H9 (cell line): ENCODE data around the gene M6PR. TPM values are rescaled to one million over a fixed set of nuclear protein-coding genes. Genes with fewer than 3 reads are reported as not detected.

ENCODE experiments used
- DNase-seq: peaks from one replicate; pipeline ENCODE4 v3.0.0-alpha.2; 2017
- H2AFZ ChIP-seq: one replicate; pipeline ENCODE4 v1.6.1; 2013; ENCODE audit warnings: mild to moderate bottlenecking, low read length, control low read depth, moderate library complexity
- H2AK5ac ChIP-seq: 2 replicates; pipeline ENCODE4 v1.6.1; 2013; ENCODE audit warnings: low read length, control low read depth, mixed read lengths; ENCODE audit not compliant: insufficient read length
- H2BK120ac ChIP-seq: one replicate; pipeline ENCODE4 v1.6.1; 2013; ENCODE audit warnings: low read depth, mild to moderate bottlenecking, low read length, control low read depth, inconsistent platforms; ENCODE audit not compliant: poor library complexity, severe bottlenecking
- H2BK12ac ChIP-seq: 2 replicates; pipeline ENCODE4 v1.6.1; 2013; ENCODE audit warnings: low read length, control low read depth, mixed read lengths, low read depth; ENCODE audit not compliant: insufficient read length
- H2BK15ac ChIP-seq: 2 replicates; pipeline ENCODE4 v1.6.1; 2013; ENCODE audit warnings: low read depth, low read length, control low read depth
- H2BK20ac ChIP-seq: one replicate; pipeline ENCODE4 v1.6.1; 2013; ENCODE audit warnings: low read depth, mild to moderate bottlenecking, low read length, control low read depth, inconsistent platforms; ENCODE audit not compliant: poor library complexity, severe bottlenecking
- H2BK5ac ChIP-seq: 2 replicates; pipeline ENCODE4 v1.6.1; 2013; ENCODE audit warnings: low read length, control low read depth, mixed read lengths; ENCODE audit not compliant: insufficient read length
- H3K14ac ChIP-seq: 2 replicates; pipeline ENCODE4 v1.6.1; 2013; ENCODE audit warnings: low read length, control low read depth; ENCODE audit not compliant: insufficient read depth
- H3K18ac ChIP-seq: 2 replicates; pipeline ENCODE4 v1.6.1; 2013; ENCODE audit warnings: low read depth, mild to moderate bottlenecking, mixed read lengths, low read length, control low read depth; ENCODE audit not compliant: insufficient read length
- H3K23ac ChIP-seq: 2 replicates; pipeline ENCODE4 v1.6.1; 2013; ENCODE audit warnings: low read length, control low read depth, mixed read lengths, low read depth; ENCODE audit not compliant: insufficient read length
- H3K23me2 ChIP-seq: 2 replicates; pipeline ENCODE4 v1.6.1; 2013; ENCODE audit warnings: low read depth, mild to moderate bottlenecking, mixed read lengths, low read length, control low read depth; ENCODE audit not compliant: insufficient read length, poor library complexity, severe bottlenecking
- H3K27ac ChIP-seq: 2 replicates; pipeline ENCODE4 v1.5.1; 2013; ENCODE audit warnings: low read length, control low read depth, mixed read lengths, low read depth; ENCODE audit not compliant: insufficient read length
- H3K27me3 ChIP-seq: 2 replicates; pipeline ENCODE4 v1.6.1; 2013; ENCODE audit warnings: low read length, control low read depth, inconsistent platforms; ENCODE audit not compliant: insufficient read depth
- H3K4ac ChIP-seq: 2 replicates; pipeline ENCODE4 v1.6.1; 2013; ENCODE audit warnings: low read depth, mild to moderate bottlenecking, control low read depth, inconsistent platforms, low read length, moderate library complexity
- H3K4me1 ChIP-seq: 2 replicates; pipeline ENCODE4 v1.6.1; 2013; ENCODE audit warnings: low read length, control low read depth, inconsistent platforms; ENCODE audit not compliant: insufficient read depth
- H3K4me2 ChIP-seq: 2 replicates; pipeline ENCODE4 v1.6.1; 2013; ENCODE audit warnings: low read length, control low read depth, mixed read lengths; ENCODE audit not compliant: insufficient read length, insufficient read depth
- H3K56ac ChIP-seq: 2 replicates; pipeline ENCODE4 v1.6.1; 2013; ENCODE audit warnings: low read depth, mild to moderate bottlenecking, mixed read lengths, low read length, control low read depth; ENCODE audit not compliant: insufficient read length
- H3K79me1 ChIP-seq: 2 replicates; pipeline ENCODE4 v1.6.1; 2013; ENCODE audit warnings: low read depth, mild to moderate bottlenecking, moderate library complexity, low read length, control low read depth, inconsistent platforms; ENCODE audit not compliant: insufficient read depth, poor library complexity, severe bottlenecking
- H3K79me2 ChIP-seq: 2 replicates; pipeline ENCODE4 v1.6.1; 2013; ENCODE audit warnings: low read length, control low read depth, inconsistent platforms; ENCODE audit not compliant: insufficient read depth
- H3K9ac ChIP-seq: 2 replicates; pipeline ENCODE4 v1.6.1; 2013; ENCODE audit warnings: low read length, control low read depth, mixed read lengths; ENCODE audit not compliant: insufficient read length; ENCODE audit errors: extremely low read depth
- H3K9me3 ChIP-seq: one replicate; pipeline ENCODE4 v1.6.1; 2013; ENCODE audit warnings: low read depth, low read length, inconsistent platforms; ENCODE audit not compliant: control insufficient read depth
- H3T11ph ChIP-seq: one replicate; pipeline ENCODE4 v1.6.1; 2013; ENCODE audit warnings: mild to moderate bottlenecking, low read length, control low read depth, inconsistent platforms
- H4K20me1 ChIP-seq: one replicate; pipeline ENCODE4 v1.6.1; 2013; ENCODE audit not compliant: control insufficient read depth, insufficient read length, insufficient read depth
- H4K5ac ChIP-seq: 2 replicates; pipeline ENCODE4 v1.6.1; 2013; ENCODE audit warnings: low read depth, mild to moderate bottlenecking, mixed read lengths, low read length, control low read depth; ENCODE audit not compliant: insufficient read length
- H4K8ac ChIP-seq: replicated peaks from 2 replicates; pipeline ENCODE4 v1.6.1; 2013; ENCODE audit warnings: low read length, control low read depth, mixed read lengths, low read depth; ENCODE audit not compliant: insufficient read length
- H4K91ac ChIP-seq: 2 replicates; pipeline ENCODE4 v1.6.1; 2013; ENCODE audit warnings: low read depth, mild to moderate bottlenecking, moderate library complexity, mixed read lengths, low read length, control low read depth; ENCODE audit not compliant: insufficient read length
- H3K27ac Mint-ChIP-seq, 3 experiments: 2 replicates in 2 of 3; 3 replicates in 1 of 3; pipeline ENCODE4 v1.8.0; 2020 to 2021; ENCODE audit warnings: mixed read lengths in 3 of 3, mild to moderate bottlenecking in 1 of 3, moderate library complexity in 1 of 3
- H3K27me3 Mint-ChIP-seq: 2 replicates; pipeline ENCODE4 v1.8.0; 2021; ENCODE audit warnings: low read depth, mild to moderate bottlenecking, moderate library complexity, mixed read lengths
- H3K36me3 Mint-ChIP-seq, 3 experiments: 2 replicates in 2 of 3; 3 replicates in 1 of 3; pipeline ENCODE4 v1.8.0; 2020 to 2021; ENCODE audit warnings: low read depth in 3 of 3, mixed read lengths in 3 of 3; ENCODE audit not compliant: insufficient read depth in 1 of 3
- H3K4me1 Mint-ChIP-seq, 2 experiments: 2 replicates each; pipeline ENCODE4 v1.8.0; 2020; ENCODE audit warnings: mixed read lengths in 2 of 2
- H3K4me3 Mint-ChIP-seq, 2 experiments: 2 replicates in 1 of 2; 3 replicates in 1 of 2; pipeline ENCODE4 v1.8.0; 2020 to 2021; ENCODE audit warnings: mild to moderate bottlenecking in 2 of 2, mixed read lengths in 2 of 2, moderate library complexity in 1 of 2
- H3K9me3 Mint-ChIP-seq, 2 experiments: 2 replicates in 1 of 2; 3 replicates in 1 of 2; pipeline ENCODE4 v1.8.0; 2020; ENCODE audit warnings: mild to moderate bottlenecking in 2 of 2, mixed read lengths in 2 of 2, moderate library complexity in 1 of 2
- CTCF ChIP-seq: fragments of 200-600 bp; sonication (generic); conservative IDR thresholded peaks from 3 replicates; pipeline ENCODE4 v1.8.0; 2021; ENCODE audit warnings: antibody characterized with exemption, mild to moderate bottlenecking
- WGBS: extraction: QIAGEN DNeasy Blood & Tissue Kit; methylation state at CpG from one replicate; pipeline ENCODE4 v1.1.7; 2013; ENCODE audit warnings: missing lambda C conversion rate, low lambda C conversion rate, mixed read lengths; ENCODE audit not compliant: insufficient read length; ENCODE audit errors: extremely low coverage; 5-methylcytosine and 5-hydroxymethylcytosine counted together
- total RNA-seq: library from RNA; stranded (reverse); gene quantifications from 2 replicates; pipeline ENCODE4 v1.2.1, GENCODE V29; 2021

The M6PR gene
- total RNA-seq, 1 experiment from 2014 or later = 163 TPM

- Histone ChIP-seq H3K4me2 (peak overlapping the region; percentile 57), H4K5ac (no peak overlapping the region), H2BK12ac (no peak overlapping the region), H2AK5ac (no peak overlapping the region), H3K18ac (no peak overlapping the region), H2BK15ac (no peak overlapping the region), H3K4me1 (no peaks in the 10 kb centered on the region), H3T11ph (no peak overlapping the region), H2BK20ac (no peak overlapping the region), H3K4ac (no peak overlapping the region; the same call in 1 of the 2 replicates), H2BK120ac (no peak overlapping the region), H3K56ac (no peak overlapping the region), H2BK5ac (no peak overlapping the region), H3K9ac (peak overlapping the region; percentile 58), H3K14ac (no peak overlapping the region), H3K79me1 (no peaks in the 10 kb centered on the region), H3K9me3 (no peaks in the 10 kb centered on the region), H4K20me1 (no peaks in the 10 kb centered on the region), H3K23ac (no peak overlapping the region), H3K79me2 (peaks cover 32% of the 10 kb centered on the region), H2AFZ (no peak overlapping the region), H3K27me3 (no peaks in the 10 kb centered on the region), H3K23me2 (peaks cover 5% of the 10 kb centered on the region), H4K8ac (no peak overlapping the region), H3K27ac (peak overlapping the region; percentile 98), H4K91ac (no peak overlapping the region)
- peak overlapping the region; percentile 99 to 100 (median 100) for H3K27ac Mint-ChIP-seq
- peaks cover 0 to 3% of the 10 kb centered on the region in 2 experiments; a peak in 1 of 5 replicates for H3K9me3 Mint-ChIP-seq
- H3K4me3 Mint-ChIP-seq = peak overlapping the region; percentile 81 to 94
- no CpG with 5 or more reads among the region's 9 CpGs for WGBS
- peak; percentile 78 for DNase-seq
- H3K27me3 Mint-ChIP-seq = no peaks in the 10 kb centered on the region
- H3K36me3 Mint-ChIP-seq = no peaks in the 10 kb centered on the region
- peaks cover 43 to 44% of the 10 kb centered on the region in 2 experiments for H3K4me1 Mint-ChIP-seq
- TF ChIP-seq CTCF = peak; percentile 54
Measured at GRCh38 chr12:8912914-8913313, 36.5 kb downstream of the M6PR start.
